COR-L47 (cell line): ENCODE results near the gene CNOT3.

Source experiments
- DNase-seq: peaks from one replicate; lab custom pipeline; 2025; lab: John Stamatoyannopoulos, UW

Gene CNOT3

GRCh38 chr19:54151362-54152035 is 13.9 kb downstream of the CNOT3 start:
- DNase-seq, result no peak

- no peak for DNase-seq
These were observed 14.7 kb downstream of the CNOT3 start for GRCh38 chr19:54152267-54152666.

GRCh38 chr19:54152878-54153524 is 15.4 kb downstream of the CNOT3 start:
- DNase-seq, result no peak

- no peak for DNase-seq
These were observed 16.3 kb downstream of the CNOT3 start for GRCh38 chr19:54153731-54154326.

GRCh38 chr19:54154603-54155345 is 17.2 kb downstream of the CNOT3 start:
- DNase-seq, result no peak

- DNase-seq, result no peak
These were observed 18.1 kb downstream of the CNOT3 start for GRCh38 chr19:54155694-54156093.

GRCh38 chr19:54156490-54156889 is 18.9 kb downstream of the CNOT3 start:
- DNase-seq, result no peak

- no peak for DNase-seq
These were observed 19.4 kb downstream of the CNOT3 start for GRCh38 chr19:54156953-54157352.

- DNase-seq, result no peak
These were observed 21.3 kb downstream of the CNOT3 start for GRCh38 chr19:54158812-54159351.

- DNase-seq, result peak; percentile 100
These were observed 22.0 kb downstream of the CNOT3 start, which contains the start of gene LENG1 for GRCh38 chr19:54159352-54160181. LENG1 (minus strand) TSS chr19:54159721; CDS start chr19:54159695, 26 bp downstream.

GRCh38 chr19:54160182-54160811 is 22.7 kb downstream of the CNOT3 start:
- peak; percentile 13 for DNase-seq

- no peak for DNase-seq
These were observed 23.3 kb downstream of the CNOT3 start for GRCh38 chr19:54160854-54161253.

GRCh38 chr19:54162241-54162805 is 24.8 kb downstream of the CNOT3 start:
- no peak for DNase-seq

GRCh38 chr19:54162884-54163283 is 25.3 kb downstream of the CNOT3 start:
- DNase-seq, result no peak

GRCh38 chr19:54164369-54165068 is 27.0 kb downstream of the CNOT3 start:
- DNase-seq, result no peak

GRCh38 chr19:54165222-54165621 is 27.7 kb downstream of the CNOT3 start:
- no peak for DNase-seq

- DNase-seq, result peak; percentile 75
These were observed 30.8 kb downstream of the CNOT3 start for GRCh38 chr19:54168174-54168917.

- no peak for DNase-seq
These were observed 31.7 kb downstream of the CNOT3 start for GRCh38 chr19:54169149-54169740.
